Liver (tissue), 3 donors: ENCODE measurements around the gene AP3B1.
A peak's percentile ranks its signal among the peaks of the same experiment; 100 is the strongest.

Source experiments
- EGR1 ChIP-seq, 2 donors: IDR thresholded peaks; 2 replicates each; pipeline ENCODE4 v1.6.1; 2016 to 2018; ENCODE audit warnings: antibody characterized with exemption in 2 of 2, low read depth in 2 of 2
- GABPA ChIP-seq, 2 donors: IDR thresholded peaks in 1 of 2; conservative IDR thresholded peaks in 1 of 2; 2 replicates each; pipeline ENCODE4 v1.6.1; 2016; ENCODE audit warnings: antibody characterized with exemption in 2 of 2, mild to moderate bottlenecking in 1 of 2, moderate library complexity in 1 of 2
- JUND ChIP-seq, 2 donors: IDR thresholded peaks; 2 replicates each; pipeline ENCODE4 v1.6.1; 2016; ENCODE audit warnings: antibody characterized with exemption in 2 of 2
- NR2F2 ChIP-seq: IDR thresholded peaks from 2 replicates; pipeline ENCODE4 v1.6.1; 2016; ENCODE audit warnings: antibody characterized with exemption
- RAD21 ChIP-seq, 2 donors: IDR thresholded peaks; 2 replicates each; pipeline ENCODE4 v1.6.1; 2016; ENCODE audit warnings: antibody characterized with exemption in 2 of 2, mild to moderate bottlenecking in 2 of 2
- SP1 ChIP-seq: IDR thresholded peaks from 2 replicates; pipeline ENCODE4 v1.6.1; 2018; ENCODE audit warnings: antibody characterized with exemption, mild to moderate bottlenecking
- TAF1 ChIP-seq: conservative IDR thresholded peaks from 2 replicates; pipeline ENCODE4 v1.6.1; 2016; ENCODE audit warnings: antibody characterized with exemption, mild to moderate bottlenecking
- YY1 ChIP-seq: IDR thresholded peaks from 2 replicates; pipeline ENCODE4 v1.6.1; 2016; ENCODE audit warnings: antibody characterized with exemption, mild to moderate bottlenecking
- TF ChIP-seq, protein P1 (sequence below): fragments of 150-350 bp; IDR thresholded peaks from 2 replicates; pipeline ENCODE4 v1.5.1; 2017; ENCODE audit warnings: improper control_type of control experiment, low read depth, low read length; ENCODE audit not compliant: missing input control
- TF ChIP-seq, protein P2 (sequence below): IDR thresholded peaks from 2 replicates; pipeline ENCODE4 v1.6.1; 2016; ENCODE audit warnings: antibody characterized with exemption, mild to moderate bottlenecking
- TF ChIP-seq, protein P3 (sequence below): IDR thresholded peaks from 2 replicates; pipeline ENCODE4 v1.6.1; 2016; ENCODE audit warnings: antibody characterized with exemption
- donor health status: healthy.
- donor health status: healthy.

DNA sequence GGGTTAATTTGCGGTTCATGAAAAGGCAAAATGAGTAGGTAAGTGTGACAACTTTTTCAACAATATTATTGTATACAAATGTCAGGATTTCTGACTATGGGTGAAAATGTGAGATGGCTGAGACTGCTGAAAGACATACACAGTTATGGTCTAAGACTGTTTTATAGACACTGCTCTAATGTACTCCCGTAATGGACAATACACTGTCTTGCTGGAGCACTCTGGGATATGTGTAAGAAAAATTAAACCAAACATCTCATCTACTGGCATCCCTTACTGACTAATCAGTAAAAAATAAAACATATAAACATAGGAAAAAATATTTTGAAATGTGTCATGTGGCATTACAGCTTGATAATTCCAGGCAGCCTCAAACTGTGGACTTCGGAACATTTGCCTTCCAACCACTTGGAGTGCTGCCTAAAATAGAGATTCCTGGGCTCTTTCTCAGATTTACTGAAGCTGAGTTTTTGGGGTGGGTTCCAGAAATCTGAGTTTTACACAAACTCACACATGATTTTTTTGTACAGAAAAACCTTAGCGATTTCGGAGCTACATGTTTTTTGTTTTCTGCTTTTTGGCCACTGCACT, 284.5 kb downstream of the AP3B1 start:
- TF ChIP-seq, protein P1, sequence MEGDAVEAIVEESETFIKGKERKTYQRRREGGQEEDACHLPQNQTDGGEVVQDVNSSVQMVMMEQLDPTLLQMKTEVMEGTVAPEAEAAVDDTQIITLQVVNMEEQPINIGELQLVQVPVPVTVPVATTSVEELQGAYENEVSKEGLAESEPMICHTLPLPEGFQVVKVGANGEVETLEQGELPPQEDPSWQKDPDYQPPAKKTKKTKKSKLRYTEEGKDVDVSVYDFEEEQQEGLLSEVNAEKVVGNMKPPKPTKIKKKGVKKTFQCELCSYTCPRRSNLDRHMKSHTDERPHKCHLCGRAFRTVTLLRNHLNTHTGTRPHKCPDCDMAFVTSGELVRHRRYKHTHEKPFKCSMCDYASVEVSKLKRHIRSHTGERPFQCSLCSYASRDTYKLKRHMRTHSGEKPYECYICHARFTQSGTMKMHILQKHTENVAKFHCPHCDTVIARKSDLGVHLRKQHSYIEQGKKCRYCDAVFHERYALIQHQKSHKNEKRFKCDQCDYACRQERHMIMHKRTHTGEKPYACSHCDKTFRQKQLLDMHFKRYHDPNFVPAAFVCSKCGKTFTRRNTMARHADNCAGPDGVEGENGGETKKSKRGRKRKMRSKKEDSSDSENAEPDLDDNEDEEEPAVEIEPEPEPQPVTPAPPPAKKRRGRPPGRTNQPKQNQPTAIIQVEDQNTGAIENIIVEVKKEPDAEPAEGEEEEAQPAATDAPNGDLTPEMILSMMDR = no peak
- TF ChIP-seq JUND (IDR thresholded peaks at IDR 0.05) = peak; percentile 48 to 74
- TF ChIP-seq, protein P2, sequence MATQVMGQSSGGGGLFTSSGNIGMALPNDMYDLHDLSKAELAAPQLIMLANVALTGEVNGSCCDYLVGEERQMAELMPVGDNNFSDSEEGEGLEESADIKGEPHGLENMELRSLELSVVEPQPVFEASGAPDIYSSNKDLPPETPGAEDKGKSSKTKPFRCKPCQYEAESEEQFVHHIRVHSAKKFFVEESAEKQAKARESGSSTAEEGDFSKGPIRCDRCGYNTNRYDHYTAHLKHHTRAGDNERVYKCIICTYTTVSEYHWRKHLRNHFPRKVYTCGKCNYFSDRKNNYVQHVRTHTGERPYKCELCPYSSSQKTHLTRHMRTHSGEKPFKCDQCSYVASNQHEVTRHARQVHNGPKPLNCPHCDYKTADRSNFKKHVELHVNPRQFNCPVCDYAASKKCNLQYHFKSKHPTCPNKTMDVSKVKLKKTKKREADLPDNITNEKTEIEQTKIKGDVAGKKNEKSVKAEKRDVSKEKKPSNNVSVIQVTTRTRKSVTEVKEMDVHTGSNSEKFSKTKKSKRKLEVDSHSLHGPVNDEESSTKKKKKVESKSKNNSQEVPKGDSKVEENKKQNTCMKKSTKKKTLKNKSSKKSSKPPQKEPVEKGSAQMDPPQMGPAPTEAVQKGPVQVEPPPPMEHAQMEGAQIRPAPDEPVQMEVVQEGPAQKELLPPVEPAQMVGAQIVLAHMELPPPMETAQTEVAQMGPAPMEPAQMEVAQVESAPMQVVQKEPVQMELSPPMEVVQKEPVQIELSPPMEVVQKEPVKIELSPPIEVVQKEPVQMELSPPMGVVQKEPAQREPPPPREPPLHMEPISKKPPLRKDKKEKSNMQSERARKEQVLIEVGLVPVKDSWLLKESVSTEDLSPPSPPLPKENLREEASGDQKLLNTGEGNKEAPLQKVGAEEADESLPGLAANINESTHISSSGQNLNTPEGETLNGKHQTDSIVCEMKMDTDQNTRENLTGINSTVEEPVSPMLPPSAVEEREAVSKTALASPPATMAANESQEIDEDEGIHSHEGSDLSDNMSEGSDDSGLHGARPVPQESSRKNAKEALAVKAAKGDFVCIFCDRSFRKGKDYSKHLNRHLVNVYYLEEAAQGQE = peak; percentile 83
- no peak for TF ChIP-seq GABPA (IDR thresholded peaks at IDR 0.05 in 1 of 2, conservative IDR thresholded peaks at IDR 0.05 in 1 of 2)
- TF ChIP-seq SP1 = peak; percentile 89
- TF ChIP-seq EGR1 (IDR thresholded peaks at IDR 0.05; ENCODE audit: low read depth in 2 of 2) = peak in 1 of 2 donors; percentile 51
- TF ChIP-seq NR2F2 = no peak
- TF ChIP-seq YY1 = peak; percentile 39
- no peak for TF ChIP-seq TAF1
- peak; percentile 51 to 53 for TF ChIP-seq RAD21 (IDR thresholded peaks at IDR 0.05)
- TF ChIP-seq, protein P3, sequence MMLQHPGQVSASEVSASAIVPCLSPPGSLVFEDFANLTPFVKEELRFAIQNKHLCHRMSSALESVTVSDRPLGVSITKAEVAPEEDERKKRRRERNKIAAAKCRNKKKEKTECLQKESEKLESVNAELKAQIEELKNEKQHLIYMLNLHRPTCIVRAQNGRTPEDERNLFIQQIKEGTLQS = no peak
